IMR-90 (cell line): Measurements from ENCODE around the gene ITPR2. TPM values are rescaled to one million over a fixed set of nuclear protein-coding genes. Genes with fewer than 3 reads are reported as not detected.

Source experiments
- ATAC-seq: fragments of 200-7000 bp; cut with Tn5 transposase; 2 replicates; pipeline ENCODE4 v1.9.1; 2020; ENCODE audit warnings: low read depth, mild to moderate bottlenecking, moderate library complexity
- BruUV-seq: library from RNA; stranded (reverse); fragments of 400-500 nt; replicated peaks from 2 replicates; lab custom pipeline; 2021; lab: Mats Ljungman, UMichigan
- CTCF ChIA-PET: fragments of 300-600 bp; formaldehyde crosslinking; extraction: SDS; loops from one replicate; lab custom pipeline; 2021; ENCODE audit warnings: antibody characterized with exemption; lab: Yijun Ruan, JAX
- POLR2A ChIA-PET: fragments of 300-600 bp; sonication (Branson Sonifier 250); formaldehyde crosslinking; loops from one replicate; lab custom pipeline; 2022; ENCODE audit warnings: antibody characterized with exemption; ENCODE audit not compliant: unreplicated experiment; lab: Charles Lee
- DNase-seq: peaks from one replicate; pipeline ENCODE4 v3.0.0; 2013
- H2AFZ ChIP-seq: replicated peaks from 2 replicates; pipeline ENCODE3; 2013; ENCODE audit warnings: low read length, mild to moderate bottlenecking; ENCODE audit not compliant: poor library complexity
- H2AK5ac ChIP-seq: 2 replicates; pipeline ENCODE4 v1.6.1; 2013; ENCODE audit warnings: low read depth, low read length, inconsistent platforms
- H2AK9ac ChIP-seq: replicated peaks from 2 replicates; pipeline ENCODE3; 2013; ENCODE audit warnings: mild to moderate bottlenecking, low read depth, low read length, moderate library complexity; ENCODE audit not compliant: poor library complexity
- H2BK120ac ChIP-seq: 2 replicates; pipeline ENCODE4 v1.6.1; 2013; ENCODE audit warnings: low read depth, low read length, inconsistent platforms
- H2BK15ac ChIP-seq: 3 replicates; pipeline ENCODE4 v1.6.1; 2013; ENCODE audit warnings: low read depth, low read length, inconsistent platforms
- H2BK20ac ChIP-seq: 2 replicates; pipeline ENCODE4 v1.6.1; 2013; ENCODE audit warnings: low read depth, mild to moderate bottlenecking, inconsistent platforms, low read length, moderate library complexity
- H2BK5ac ChIP-seq: 2 replicates; pipeline ENCODE4 v1.6.1; 2013; ENCODE audit warnings: mild to moderate bottlenecking, low read depth, low read length, inconsistent platforms; ENCODE audit not compliant: poor library complexity, severe bottlenecking
- H3K14ac ChIP-seq: replicated peaks from 2 replicates; pipeline ENCODE4 v1.6.1; 2013; ENCODE audit warnings: low read depth, low read length, inconsistent platforms
- H3K18ac ChIP-seq: 2 replicates; pipeline ENCODE4 v1.6.1; 2013; ENCODE audit warnings: low read depth, low read length, control low read depth
- H3K23ac ChIP-seq: 2 replicates; pipeline ENCODE4 v1.6.1; 2013; ENCODE audit warnings: low read depth, low read length, inconsistent platforms
- H3K27ac ChIP-seq: 2 replicates; pipeline ENCODE4 v1.5.1; 2013; ENCODE audit warnings: mild to moderate bottlenecking, control low read depth, low read length; ENCODE audit not compliant: insufficient read depth
- H3K27me3 ChIP-seq: 2 replicates; pipeline ENCODE4 v1.6.1; 2013; ENCODE audit warnings: low read length; ENCODE audit not compliant: control insufficient read depth, insufficient read depth
- H3K36me3 ChIP-seq: 2 replicates; pipeline ENCODE4 v1.6.1; 2013; ENCODE audit warnings: low read length, mixed read lengths; ENCODE audit not compliant: control insufficient read depth, insufficient read depth
- H3K4ac ChIP-seq: 2 replicates; pipeline ENCODE4 v1.6.1; 2013; ENCODE audit warnings: low read depth, low read length, inconsistent platforms
- H3K4me1 ChIP-seq: 2 replicates; pipeline ENCODE4 v1.6.1; 2013; ENCODE audit warnings: low read length, mixed read lengths; ENCODE audit not compliant: control insufficient read depth, insufficient read depth
- H3K4me2 ChIP-seq: 2 replicates; pipeline ENCODE4 v1.6.1; 2013; ENCODE audit warnings: low read depth, mild to moderate bottlenecking, control low read depth, low read length, moderate library complexity
- H3K4me3 ChIP-seq: 2 replicates; pipeline ENCODE4 v1.5.1; 2013; ENCODE audit warnings: low read depth, mild to moderate bottlenecking, control low read depth, low read length, moderate library complexity; ENCODE audit not compliant: insufficient read depth
- H3K56ac ChIP-seq: 2 replicates; pipeline ENCODE4 v1.6.1; 2013; ENCODE audit warnings: low read length, inconsistent platforms; ENCODE audit not compliant: insufficient read depth; ENCODE audit errors: extremely low read depth
- H3K79me1 ChIP-seq, 2 experiments: 2 replicates each; pipeline ENCODE4 v1.6.1; 2013; ENCODE audit warnings: low read length in 2 of 2, inconsistent platforms in 1 of 2, low read depth in 1 of 2
- H3K9ac ChIP-seq: 2 replicates; pipeline ENCODE4 v1.6.1; 2013; ENCODE audit warnings: low read depth, low read length, control low read depth
- H3K9me1 ChIP-seq: 2 replicates; pipeline ENCODE4 v1.6.1; 2013; ENCODE audit warnings: low read length, inconsistent platforms; ENCODE audit not compliant: insufficient read depth
- H3K9me3 ChIP-seq: 2 replicates; pipeline ENCODE4 v1.6.1; 2013; ENCODE audit warnings: low read length; ENCODE audit not compliant: control insufficient read depth, insufficient read depth
- H4K20me1 ChIP-seq: 2 replicates; pipeline ENCODE4 v1.6.1; 2013; ENCODE audit warnings: low read length, inconsistent platforms; ENCODE audit not compliant: insufficient read depth
- H4K5ac ChIP-seq: 2 replicates; pipeline ENCODE4 v1.6.1; 2013; ENCODE audit warnings: mild to moderate bottlenecking, low read depth, low read length, control low read depth
- H4K8ac ChIP-seq, 2 experiments: 2 replicates each; pipeline ENCODE4 v1.6.1; 2013; ENCODE audit warnings: low read depth in 2 of 2, low read length in 2 of 2, control low read depth in 1 of 2, inconsistent platforms in 1 of 2
- H4K91ac ChIP-seq: 2 replicates; pipeline ENCODE4 v1.6.1; 2013; ENCODE audit warnings: low read depth, low read length, inconsistent platforms; ENCODE audit not compliant: insufficient read depth
- BHLHE40 ChIP-seq: fragments of 150-350 bp; IDR thresholded peaks from 2 replicates; pipeline ENCODE4 v1.6.1; 2016; ENCODE audit warnings: mild to moderate bottlenecking, low read depth, low read length
- CEBPB ChIP-seq: IDR thresholded peaks from 2 replicates; pipeline ENCODE4 v1.6.1; 2012; ENCODE audit warnings: low read depth, low read length, improper control_type of control experiment
- CHD1 ChIP-seq: IDR thresholded peaks from 2 replicates; pipeline ENCODE4 v1.6.1; 2012; ENCODE audit warnings: low read depth, low read length, improper control_type of control experiment
- MAFK ChIP-seq: IDR thresholded peaks from 2 replicates; pipeline ENCODE4 v1.6.1; 2012; ENCODE audit warnings: low read depth, low read length, improper control_type of control experiment
- MXI1 ChIP-seq: IDR thresholded peaks from 2 replicates; pipeline ENCODE4 v1.6.1; 2012; ENCODE audit warnings: low read depth, mild to moderate bottlenecking, low read length, moderate library complexity, borderline replicate concordance
- NFE2L2 ChIP-seq: fragments of 150-350 bp; IDR thresholded peaks from 2 replicates; pipeline ENCODE4 v1.6.1; 2016; ENCODE audit warnings: low read depth, mild to moderate bottlenecking, low read length
- POLR2A ChIP-seq: IDR thresholded peaks from 2 replicates; pipeline ENCODE4 v1.6.1; 2012; ENCODE audit warnings: mild to moderate bottlenecking, low read depth, low read length
- RAD21 ChIP-seq: IDR thresholded peaks from 2 replicates; pipeline ENCODE4 v1.6.1; 2012; ENCODE audit warnings: low read length, improper control_type of control experiment
- RCOR1 ChIP-seq: IDR thresholded peaks from 2 replicates; pipeline ENCODE4 v1.6.1; 2012; ENCODE audit warnings: mild to moderate bottlenecking, low read length, improper control_type of control experiment; ENCODE audit not compliant: insufficient replicate concordance
- SMC3 ChIP-seq: fragments of 150-350 bp; IDR thresholded peaks from 2 replicates; pipeline ENCODE4 v1.6.1; 2016; ENCODE audit warnings: low read depth, mild to moderate bottlenecking, antibody characterized with exemption, low read length, moderate library complexity
- WGBS, 2 experiments: methylation state at CpG; one replicate each; pipeline versions ENCODE4 v1.1.5 to v1.1.7; 2013; ENCODE audit warnings: missing lambda C conversion rate in 2 of 2; ENCODE audit not compliant: insufficient read length in 1 of 2; ENCODE audit errors: extremely low coverage in 2 of 2; 5-methylcytosine and 5-hydroxymethylcytosine counted together
- dilution Hi-C: fragments of 300-500 bp; cut with HindIII; formaldehyde crosslinking; loops from one replicate; pipeline ENCODE4 v1.14.3; 2018; ENCODE audit warnings: low sequenced_read_pairs; ENCODE audit not compliant: unreplicated experiment
- in situ Hi-C: fragments of 300-500 bp; cut with MboI; formaldehyde crosslinking; loops from 3 replicates; pipeline ENCODE4 v1.14.3; 2019; ENCODE audit warnings: low sequenced_read_pairs, inconsistent platforms, mixed read lengths
- intact Hi-C: fragments of 100-400 bp; cut with micrococcal nuclease; formaldehyde crosslinking; loops from 2 replicates; pipeline ENCODE4 v1.10.0; 2022
- polyA plus RNA-seq, 3 experiments: library from polyadenylated mRNA; depleted of rRNA; stranded (reverse); fragments of >200 nt; gene quantifications; 2 replicates each; pipeline ENCODE4 v1.2.3, GENCODE V29; 2012; ENCODE audit warnings: low replicate concordance in 1 of 3
- total RNA-seq: library from RNA; depleted of rRNA; stranded (reverse); fragments of >200 nt; gene quantifications from 2 replicates; pipeline ENCODE4 v1.2.3, GENCODE V29; 2012
- TF ChIP-seq, protein P1 (sequence below): fragments of 150-350 bp; IDR thresholded peaks from 2 replicates; pipeline ENCODE4 v1.6.1; 2017; ENCODE audit warnings: mild to moderate bottlenecking, antibody characterized with exemption, low read length, low read depth

ITPR2 gene
- total and polyA plus RNA-seq, 2 of the 4 experiments (the other 2 are of a cell fraction): 1.2 to 9.0 TPM

GRCh38 chr12:26727482-26728204 lies 105.4 kb downstream of the ITPR2 start:
- DNase-seq: no peak
- Histone ChIP-seq H3K9me1 (peaks cover 3% of the 10 kb centered on the region; the same call in 1 of the 2 replicates), H3K18ac (no peak overlapping the region), H3K4me1 (peaks cover 4% of the 10 kb centered on the region), H3K79me1 (no peaks in the 10 kb centered on the region), H3K27me3 (no peaks in the 10 kb centered on the region), H4K20me1 (no peaks in the 10 kb centered on the region), H2BK20ac (no peak overlapping the region), H3K4me2 (no peak overlapping the region), H3K56ac (no peak overlapping the region), H4K5ac (no peak overlapping the region), H3K14ac (no peak overlapping the region), H3K36me3 (no peaks in the 10 kb centered on the region), H3K9ac (no peak overlapping the region), H3K4me3 (no peak overlapping the region), H2BK120ac (no peak overlapping the region), H2AK9ac (no peak overlapping the region), H4K91ac (no peak overlapping the region), H2BK5ac (no peak overlapping the region), H4K8ac (no peak overlapping the region), H2BK15ac (no peak overlapping the region), H3K23ac (no peak overlapping the region), H2AK5ac (no peak overlapping the region), H3K9me3 (no peaks in the 10 kb centered on the region), H2AFZ (no peak overlapping the region), H3K27ac (no peak overlapping the region), H3K4ac (no peak overlapping the region)
- ATAC-seq: no peak
- TF ChIP-seq POLR2A (no peak), CEBPB (no peak), MAFK (no peak), CHD1 (no peak), SMC3 (no peak), MXI1 (no peak), BHLHE40 (no peak), RAD21 (no peak), NFE2L2 (no peak), RCOR1 (no peak)
- TF ChIP-seq, protein P1, sequence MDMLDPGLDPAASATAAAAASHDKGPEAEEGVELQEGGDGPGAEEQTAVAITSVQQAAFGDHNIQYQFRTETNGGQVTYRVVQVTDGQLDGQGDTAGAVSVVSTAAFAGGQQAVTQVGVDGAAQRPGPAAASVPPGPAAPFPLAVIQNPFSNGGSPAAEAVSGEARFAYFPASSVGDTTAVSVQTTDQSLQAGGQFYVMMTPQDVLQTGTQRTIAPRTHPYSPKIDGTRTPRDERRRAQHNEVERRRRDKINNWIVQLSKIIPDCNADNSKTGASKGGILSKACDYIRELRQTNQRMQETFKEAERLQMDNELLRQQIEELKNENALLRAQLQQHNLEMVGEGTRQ: no peak
- intact Hi-C loops: no loop called here
- dilution Hi-C loops: no loop called here
- BruUV-seq: no TSS peak
- CTCF ChIA-PET: no interaction called here
- in situ Hi-C loops: no loop called here
- POLR2A ChIA-PET: no interaction called here
- 100% methylated on average over 3 of the region's 13 CpGs; no CpG with 5 or more reads in 1 of the 2 experiments for WGBS, 2 experiments
